H9 (cell line): ENCODE data around the gene CHPF. TPM values are rescaled to one million over a fixed set of nuclear protein-coding genes. Genes with fewer than 3 reads are reported as not detected.

Source experiments
- DNase-seq: peaks from one replicate; pipeline ENCODE4 v3.0.0-alpha.2; 2017
- H2AFZ ChIP-seq: one replicate; pipeline ENCODE4 v1.6.1; 2013; ENCODE audit warnings: mild to moderate bottlenecking, low read length, control low read depth, moderate library complexity
- H2AK5ac ChIP-seq: 2 replicates; pipeline ENCODE4 v1.6.1; 2013; ENCODE audit warnings: low read length, control low read depth, mixed read lengths; ENCODE audit not compliant: insufficient read length
- H2BK120ac ChIP-seq: one replicate; pipeline ENCODE4 v1.6.1; 2013; ENCODE audit warnings: low read depth, mild to moderate bottlenecking, low read length, control low read depth, inconsistent platforms; ENCODE audit not compliant: poor library complexity, severe bottlenecking
- H2BK12ac ChIP-seq: 2 replicates; pipeline ENCODE4 v1.6.1; 2013; ENCODE audit warnings: low read length, control low read depth, mixed read lengths, low read depth; ENCODE audit not compliant: insufficient read length
- H2BK15ac ChIP-seq: 2 replicates; pipeline ENCODE4 v1.6.1; 2013; ENCODE audit warnings: low read depth, low read length, control low read depth
- H2BK20ac ChIP-seq: one replicate; pipeline ENCODE4 v1.6.1; 2013; ENCODE audit warnings: low read depth, mild to moderate bottlenecking, low read length, control low read depth, inconsistent platforms; ENCODE audit not compliant: poor library complexity, severe bottlenecking
- H2BK5ac ChIP-seq: 2 replicates; pipeline ENCODE4 v1.6.1; 2013; ENCODE audit warnings: low read length, control low read depth, mixed read lengths; ENCODE audit not compliant: insufficient read length
- H3K14ac ChIP-seq: 2 replicates; pipeline ENCODE4 v1.6.1; 2013; ENCODE audit warnings: low read length, control low read depth; ENCODE audit not compliant: insufficient read depth
- H3K18ac ChIP-seq: 2 replicates; pipeline ENCODE4 v1.6.1; 2013; ENCODE audit warnings: low read depth, mild to moderate bottlenecking, mixed read lengths, low read length, control low read depth; ENCODE audit not compliant: insufficient read length
- H3K23ac ChIP-seq: 2 replicates; pipeline ENCODE4 v1.6.1; 2013; ENCODE audit warnings: low read length, control low read depth, mixed read lengths, low read depth; ENCODE audit not compliant: insufficient read length
- H3K23me2 ChIP-seq: 2 replicates; pipeline ENCODE4 v1.6.1; 2013; ENCODE audit warnings: low read depth, mild to moderate bottlenecking, mixed read lengths, low read length, control low read depth; ENCODE audit not compliant: insufficient read length, poor library complexity, severe bottlenecking
- H3K27ac ChIP-seq: 2 replicates; pipeline ENCODE4 v1.5.1; 2013; ENCODE audit warnings: low read length, control low read depth, mixed read lengths, low read depth; ENCODE audit not compliant: insufficient read length
- H3K27me3 ChIP-seq: 2 replicates; pipeline ENCODE4 v1.6.1; 2013; ENCODE audit warnings: low read length, control low read depth, inconsistent platforms; ENCODE audit not compliant: insufficient read depth
- H3K4ac ChIP-seq: 2 replicates; pipeline ENCODE4 v1.6.1; 2013; ENCODE audit warnings: low read depth, mild to moderate bottlenecking, control low read depth, inconsistent platforms, low read length, moderate library complexity
- H3K4me1 ChIP-seq: 2 replicates; pipeline ENCODE4 v1.6.1; 2013; ENCODE audit warnings: low read length, control low read depth, inconsistent platforms; ENCODE audit not compliant: insufficient read depth
- H3K4me2 ChIP-seq: 2 replicates; pipeline ENCODE4 v1.6.1; 2013; ENCODE audit warnings: low read length, control low read depth, mixed read lengths; ENCODE audit not compliant: insufficient read length, insufficient read depth
- H3K56ac ChIP-seq: 2 replicates; pipeline ENCODE4 v1.6.1; 2013; ENCODE audit warnings: low read depth, mild to moderate bottlenecking, mixed read lengths, low read length, control low read depth; ENCODE audit not compliant: insufficient read length
- H3K79me1 ChIP-seq: 2 replicates; pipeline ENCODE4 v1.6.1; 2013; ENCODE audit warnings: low read depth, mild to moderate bottlenecking, moderate library complexity, low read length, control low read depth, inconsistent platforms; ENCODE audit not compliant: insufficient read depth, poor library complexity, severe bottlenecking
- H3K79me2 ChIP-seq: 2 replicates; pipeline ENCODE4 v1.6.1; 2013; ENCODE audit warnings: low read length, control low read depth, inconsistent platforms; ENCODE audit not compliant: insufficient read depth
- H3K9ac ChIP-seq: 2 replicates; pipeline ENCODE4 v1.6.1; 2013; ENCODE audit warnings: low read length, control low read depth, mixed read lengths; ENCODE audit not compliant: insufficient read length; ENCODE audit errors: extremely low read depth
- H3K9me3 ChIP-seq: one replicate; pipeline ENCODE4 v1.6.1; 2013; ENCODE audit warnings: low read depth, low read length, inconsistent platforms; ENCODE audit not compliant: control insufficient read depth
- H3T11ph ChIP-seq: one replicate; pipeline ENCODE4 v1.6.1; 2013; ENCODE audit warnings: mild to moderate bottlenecking, low read length, control low read depth, inconsistent platforms
- H4K20me1 ChIP-seq: one replicate; pipeline ENCODE4 v1.6.1; 2013; ENCODE audit not compliant: control insufficient read depth, insufficient read length, insufficient read depth
- H4K5ac ChIP-seq: 2 replicates; pipeline ENCODE4 v1.6.1; 2013; ENCODE audit warnings: low read depth, mild to moderate bottlenecking, mixed read lengths, low read length, control low read depth; ENCODE audit not compliant: insufficient read length
- H4K8ac ChIP-seq: replicated peaks from 2 replicates; pipeline ENCODE4 v1.6.1; 2013; ENCODE audit warnings: low read length, control low read depth, mixed read lengths, low read depth; ENCODE audit not compliant: insufficient read length
- H4K91ac ChIP-seq: 2 replicates; pipeline ENCODE4 v1.6.1; 2013; ENCODE audit warnings: low read depth, mild to moderate bottlenecking, moderate library complexity, mixed read lengths, low read length, control low read depth; ENCODE audit not compliant: insufficient read length
- H3K27ac Mint-ChIP-seq, 3 experiments: 2 replicates in 2 of 3; 3 replicates in 1 of 3; pipeline ENCODE4 v1.8.0; 2020 to 2021; ENCODE audit warnings: mixed read lengths in 3 of 3, mild to moderate bottlenecking in 1 of 3, moderate library complexity in 1 of 3
- H3K27me3 Mint-ChIP-seq: 2 replicates; pipeline ENCODE4 v1.8.0; 2021; ENCODE audit warnings: low read depth, mild to moderate bottlenecking, moderate library complexity, mixed read lengths
- H3K36me3 Mint-ChIP-seq, 3 experiments: 2 replicates in 2 of 3; 3 replicates in 1 of 3; pipeline ENCODE4 v1.8.0; 2020 to 2021; ENCODE audit warnings: low read depth in 3 of 3, mixed read lengths in 3 of 3; ENCODE audit not compliant: insufficient read depth in 1 of 3
- H3K4me1 Mint-ChIP-seq, 2 experiments: 2 replicates each; pipeline ENCODE4 v1.8.0; 2020; ENCODE audit warnings: mixed read lengths in 2 of 2
- H3K4me3 Mint-ChIP-seq, 2 experiments: 2 replicates in 1 of 2; 3 replicates in 1 of 2; pipeline ENCODE4 v1.8.0; 2020 to 2021; ENCODE audit warnings: mild to moderate bottlenecking in 2 of 2, mixed read lengths in 2 of 2, moderate library complexity in 1 of 2
- H3K9me3 Mint-ChIP-seq, 2 experiments: 2 replicates in 1 of 2; 3 replicates in 1 of 2; pipeline ENCODE4 v1.8.0; 2020; ENCODE audit warnings: mild to moderate bottlenecking in 2 of 2, mixed read lengths in 2 of 2, moderate library complexity in 1 of 2
- WGBS: extraction: QIAGEN DNeasy Blood & Tissue Kit; methylation state at CpG from one replicate; pipeline ENCODE4 v1.1.7; 2013; ENCODE audit warnings: missing lambda C conversion rate, low lambda C conversion rate, mixed read lengths; ENCODE audit not compliant: insufficient read length; ENCODE audit errors: extremely low coverage; 5-methylcytosine and 5-hydroxymethylcytosine counted together
- total RNA-seq: library from RNA; stranded (reverse); gene quantifications from 2 replicates; pipeline ENCODE4 v1.2.1, GENCODE V29; 2021
- TF ChIP-seq, protein P1 (sequence below): fragments of 200-600 bp; sonication (generic); conservative IDR thresholded peaks from 3 replicates; pipeline ENCODE4 v1.8.0; 2021; ENCODE audit warnings: antibody characterized with exemption, mild to moderate bottlenecking

CHPF gene
- total RNA-seq, 1 experiment from 2014 or later, result 46.5 TPM

DNA sequence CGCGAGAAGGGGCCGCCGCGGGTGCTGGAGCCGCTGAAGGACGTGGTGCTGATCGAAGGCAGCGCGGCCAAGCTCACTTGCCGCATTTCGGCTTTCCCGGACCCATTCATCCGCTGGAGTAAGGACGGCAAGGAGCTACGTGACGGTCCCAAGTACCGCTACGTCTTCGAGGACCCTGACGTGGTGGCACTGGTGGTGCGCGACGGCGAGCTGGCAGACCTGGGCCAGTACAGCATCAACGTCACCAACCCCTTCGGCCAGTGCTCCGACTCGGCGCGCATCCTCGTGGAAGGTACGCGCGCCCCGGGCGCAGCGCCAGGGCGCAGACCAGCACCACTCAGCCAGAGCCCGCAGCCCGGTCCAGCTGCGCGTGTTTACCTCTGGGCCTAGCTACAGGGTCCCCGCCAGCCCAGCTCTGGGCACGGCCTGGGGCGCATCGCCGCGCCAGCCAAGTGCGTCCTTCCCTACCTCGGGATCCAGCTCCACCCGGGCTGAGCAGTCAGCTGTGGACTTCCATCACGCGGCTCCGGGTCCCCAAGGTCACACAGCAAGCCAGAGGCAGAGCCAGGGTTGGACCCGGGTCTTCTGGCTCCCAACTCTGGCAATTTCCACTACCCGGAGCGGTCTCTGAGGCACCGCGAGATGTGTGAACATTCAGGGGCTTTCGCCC lies 46.6 kb downstream of the CHPF start:
- no CpG with 5 or more reads among the region's 61 CpGs for WGBS
- no peak overlapping the region for H2BK15ac ChIP-seq
- H3K27ac ChIP-seq, result no peak overlapping the region
- no peak overlapping the region for H2BK120ac ChIP-seq
- H3K14ac ChIP-seq, result no peak overlapping the region; the same call in 1 of the 2 replicates
- H3K23me2 ChIP-seq, result peaks cover 24% of the 10 kb centered on the region
- no peak overlapping the region for H3K18ac ChIP-seq
- H3K9ac ChIP-seq, result no peak overlapping the region
- H2BK5ac ChIP-seq, result no peak overlapping the region
- H2BK20ac ChIP-seq, result no peak overlapping the region
- no peak overlapping the region for H3K4ac ChIP-seq
- no peak overlapping the region for H4K91ac ChIP-seq
- H3K36me3 Mint-ChIP-seq, result no peaks in the 10 kb centered on the region; a peak in 2 of 7 replicates
- TF ChIP-seq, protein P1, sequence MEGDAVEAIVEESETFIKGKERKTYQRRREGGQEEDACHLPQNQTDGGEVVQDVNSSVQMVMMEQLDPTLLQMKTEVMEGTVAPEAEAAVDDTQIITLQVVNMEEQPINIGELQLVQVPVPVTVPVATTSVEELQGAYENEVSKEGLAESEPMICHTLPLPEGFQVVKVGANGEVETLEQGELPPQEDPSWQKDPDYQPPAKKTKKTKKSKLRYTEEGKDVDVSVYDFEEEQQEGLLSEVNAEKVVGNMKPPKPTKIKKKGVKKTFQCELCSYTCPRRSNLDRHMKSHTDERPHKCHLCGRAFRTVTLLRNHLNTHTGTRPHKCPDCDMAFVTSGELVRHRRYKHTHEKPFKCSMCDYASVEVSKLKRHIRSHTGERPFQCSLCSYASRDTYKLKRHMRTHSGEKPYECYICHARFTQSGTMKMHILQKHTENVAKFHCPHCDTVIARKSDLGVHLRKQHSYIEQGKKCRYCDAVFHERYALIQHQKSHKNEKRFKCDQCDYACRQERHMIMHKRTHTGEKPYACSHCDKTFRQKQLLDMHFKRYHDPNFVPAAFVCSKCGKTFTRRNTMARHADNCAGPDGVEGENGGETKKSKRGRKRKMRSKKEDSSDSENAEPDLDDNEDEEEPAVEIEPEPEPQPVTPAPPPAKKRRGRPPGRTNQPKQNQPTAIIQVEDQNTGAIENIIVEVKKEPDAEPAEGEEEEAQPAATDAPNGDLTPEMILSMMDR, result no peak
- H3K79me2 ChIP-seq, result no peaks in the 10 kb centered on the region
- no peaks in the 10 kb centered on the region for H3K9me3 ChIP-seq
- H3T11ph ChIP-seq, result no peak overlapping the region
- no peak for DNase-seq
- H3K56ac ChIP-seq, result no peak overlapping the region
- H3K4me1 ChIP-seq, result peaks cover 12% of the 10 kb centered on the region; the same call in 1 of the 2 replicates
- no peak overlapping the region for H2BK12ac ChIP-seq
- no peak overlapping the region for H2AFZ ChIP-seq
- H2AK5ac ChIP-seq, result no peak overlapping the region
- no peak overlapping the region for H3K27ac Mint-ChIP-seq
- peaks cover 55% of the 10 kb centered on the region for H3K27me3 Mint-ChIP-seq
- H3K27me3 ChIP-seq, result peaks cover 15% of the 10 kb centered on the region; the same call in 1 of the 2 replicates
- peaks cover 5% of the 10 kb centered on the region for H4K20me1 ChIP-seq
- peak overlapping the region; percentile 81 to 96 for H3K4me3 Mint-ChIP-seq
- H3K79me1 ChIP-seq, result no peaks in the 10 kb centered on the region
- H3K23ac ChIP-seq, result no peak overlapping the region
- H3K4me1 Mint-ChIP-seq, result peaks cover 37 to 54% of the 10 kb centered on the region in 2 experiments
- H3K9me3 Mint-ChIP-seq, result no peaks in the 10 kb centered on the region; a peak in 1 of 5 replicates
- H4K8ac ChIP-seq, result no peak overlapping the region
- H4K5ac ChIP-seq, result no peak overlapping the region
- H3K4me2 ChIP-seq, result peak overlapping the region; percentile 77
